Measurements from ENCODE around the gene KCTD18.

Gene KCTD18

DNA sequence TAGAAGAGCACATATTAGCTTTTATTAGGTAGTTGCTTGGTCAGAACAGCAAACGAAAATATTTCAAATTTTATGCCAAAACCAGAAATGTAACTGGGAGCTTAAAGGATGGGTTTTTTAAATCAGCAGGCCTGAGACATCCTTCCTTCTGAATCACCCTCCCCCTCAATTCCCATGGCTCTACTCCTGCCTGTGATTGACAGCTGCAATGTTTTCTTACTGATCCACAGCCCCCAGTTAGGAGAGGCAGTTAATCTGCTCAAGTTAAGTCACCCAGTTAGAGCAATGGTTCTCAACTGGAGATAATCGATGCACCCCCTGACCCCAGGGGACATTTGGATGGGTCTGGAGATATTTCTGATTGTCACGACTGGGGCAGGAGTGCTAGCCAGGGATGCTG, 24.9 kb downstream of the KCTD18 start:
- DNase-seq (ENCODE audit: low spot score), result no peak

GRCh38 chr2:200483729-200484198, 26.1 kb downstream of the KCTD18 start:
- DNase-seq (ENCODE audit: low spot score), result peak; percentile 9

GRCh38 chr2:200482194-200482593, 27.7 kb downstream of the KCTD18 start:
- DNase-seq (ENCODE audit: low spot score), result no peak

- DNase-seq (ENCODE audit: low spot score), result no peak
Measured at GRCh38 chr2:200479692-200480265, 30.1 kb downstream of the KCTD18 start.

- no peak for DNase-seq (ENCODE audit: low spot score)
Measured at GRCh38 chr2:200477667-200478131, 32.2 kb downstream of the KCTD18 start.

- no peak for DNase-seq (ENCODE audit: low spot score)
Measured at GRCh38 chr2:200476836-200477235, 33.0 kb downstream of the KCTD18 start.

DNA sequence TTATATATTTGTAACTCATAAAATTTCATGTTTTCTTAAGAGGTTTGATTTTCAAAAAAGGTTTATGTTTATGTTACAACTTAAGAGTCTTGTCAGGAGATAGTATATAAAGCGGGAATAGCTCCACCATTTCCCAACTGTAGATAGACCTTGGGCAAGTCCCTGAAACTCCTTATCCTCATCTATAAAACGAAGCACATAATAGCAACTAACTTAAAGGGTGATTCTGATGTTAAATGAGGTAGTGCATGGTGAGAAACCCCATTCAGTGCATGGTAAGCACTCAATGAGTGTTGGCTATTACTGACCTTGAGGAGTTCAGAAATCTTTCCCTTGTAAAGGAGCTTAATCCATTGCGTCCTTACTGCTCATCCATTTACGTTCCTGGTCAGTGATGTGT, 34.1 kb downstream of the KCTD18 start:
- DNase-seq (ENCODE audit: low spot score), result no peak

GRCh38 chr2:200472853-200473464, 36.9 kb downstream of the KCTD18 start:
- no peak for DNase-seq (ENCODE audit: low spot score)

GRCh38 chr2:200471928-200472645, 37.8 kb downstream of the KCTD18 start:
- no peak for DNase-seq (ENCODE audit: low spot score)

DNA sequence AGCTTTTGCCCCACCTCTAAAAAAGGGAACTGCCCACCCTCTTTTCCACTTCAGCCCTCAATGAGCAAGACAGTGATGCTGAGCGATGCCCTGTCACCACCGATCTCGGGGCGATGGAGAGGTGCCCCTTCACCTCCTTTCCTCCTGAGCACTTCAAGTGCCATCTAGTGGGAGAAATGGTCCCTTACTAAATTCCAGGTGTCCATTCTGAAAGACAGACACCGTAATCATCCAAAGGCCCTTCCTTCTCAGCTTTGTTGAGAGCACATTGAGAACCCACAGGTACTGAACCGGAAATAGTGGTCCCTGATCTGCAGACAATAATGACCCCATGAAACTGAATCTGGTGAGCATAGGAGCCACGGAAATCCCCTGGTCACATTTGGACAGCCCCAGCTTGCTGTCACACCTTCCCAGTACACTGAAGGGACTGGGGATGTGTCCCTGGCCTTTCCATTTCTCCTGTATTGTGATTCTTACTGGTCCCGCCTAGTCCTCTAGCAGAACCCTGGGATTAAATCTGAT, 38.5 kb downstream of the KCTD18 start:
- DNase-seq (ENCODE audit: low spot score), result no peak

DNA sequence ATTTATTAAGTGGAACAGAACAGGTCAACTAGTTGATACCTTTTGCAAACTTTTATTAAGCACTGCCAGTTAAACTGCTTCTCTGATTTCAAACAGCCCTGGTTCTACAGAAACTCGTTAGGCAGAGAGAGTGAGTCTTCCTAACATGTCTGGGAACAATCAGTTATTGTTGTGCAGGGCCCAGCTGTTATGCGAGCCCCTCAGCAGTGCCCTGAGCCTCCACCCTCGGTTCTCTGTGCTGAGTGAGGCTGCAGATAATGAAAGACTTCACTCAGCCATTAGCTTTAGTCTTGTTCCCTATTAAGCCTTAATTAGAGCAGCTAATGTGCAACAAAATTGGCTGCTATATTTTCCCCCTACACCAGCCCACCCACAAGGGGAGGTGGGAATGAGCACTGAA, 39.6 kb downstream of the KCTD18 start:
- DNase-seq (ENCODE audit: low spot score), result no peak

DNA sequence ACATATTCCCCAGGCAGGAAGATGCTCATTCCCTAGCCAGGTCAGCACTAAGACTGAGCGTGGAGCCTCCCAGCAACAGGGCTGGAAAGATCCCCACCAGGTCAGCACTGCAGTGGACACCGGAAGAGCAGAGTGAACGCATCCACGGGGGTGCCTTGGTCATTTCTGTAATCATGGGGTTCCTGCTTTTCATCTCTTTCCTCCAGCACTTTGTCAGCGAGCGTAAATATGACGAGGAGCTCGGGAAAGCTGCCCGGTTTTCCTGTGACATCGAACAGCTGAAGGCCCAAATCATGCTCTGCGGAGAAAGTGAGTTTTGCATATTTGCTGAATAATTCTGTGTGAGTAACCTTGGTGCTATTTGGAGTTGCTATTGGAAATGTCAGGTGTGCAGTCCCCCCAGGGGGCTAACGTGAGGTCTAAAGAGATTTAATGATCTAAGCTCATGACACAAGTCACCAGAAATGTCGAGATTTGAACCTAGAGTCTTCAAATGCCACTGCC, 40.1 kb downstream of the KCTD18 start:
- no peak for DNase-seq (ENCODE audit: low spot score)

- DNase-seq (ENCODE audit: low spot score), result no peak
Measured at GRCh38 chr2:200467806-200468681, 41.8 kb downstream of the KCTD18 start.

DNA sequence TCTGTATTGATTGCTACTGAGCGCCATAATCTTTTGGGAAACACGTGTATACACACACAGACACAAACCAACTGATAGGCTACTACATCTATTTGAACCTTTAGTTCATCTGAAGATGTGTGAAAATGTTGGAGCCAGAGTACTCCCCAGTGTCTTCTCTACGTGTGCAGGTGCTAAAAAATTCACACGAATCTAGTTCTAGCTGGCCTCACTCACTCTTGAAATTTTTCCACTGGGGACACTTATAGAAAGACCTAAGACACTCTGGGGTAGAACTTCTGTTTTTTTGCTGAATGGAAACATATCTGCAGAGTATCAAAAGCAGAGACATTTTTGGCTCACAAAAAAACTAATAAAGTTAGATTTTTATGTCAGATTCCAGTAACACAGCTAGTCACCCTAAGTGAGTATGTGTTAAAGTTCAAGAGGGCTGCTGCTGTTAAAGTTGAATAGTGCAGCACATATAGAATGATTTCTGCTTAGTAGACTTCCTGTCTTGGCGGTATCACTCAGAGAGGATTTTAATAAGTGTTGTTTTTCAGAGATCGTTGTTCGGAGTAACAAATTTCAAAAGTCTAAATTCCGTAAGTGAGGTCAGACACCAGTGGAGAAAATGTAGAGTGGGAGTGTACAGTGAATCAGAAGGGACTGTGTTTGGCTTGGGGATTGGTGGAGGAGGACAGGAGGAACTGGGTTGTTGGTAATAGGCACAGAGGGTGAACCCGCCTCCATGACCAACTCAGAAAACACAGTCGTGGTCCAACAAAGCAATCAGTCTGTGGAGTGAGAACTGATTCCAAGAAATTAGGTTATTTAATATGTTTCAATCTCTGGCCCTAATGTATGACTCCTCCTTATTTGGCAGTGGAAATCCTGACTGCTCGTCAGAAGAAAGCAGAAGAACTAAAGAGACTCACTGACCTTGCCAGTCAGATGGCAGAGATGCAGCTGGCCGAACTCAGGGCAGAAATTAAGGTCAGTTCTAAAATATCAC, 43.1 kb downstream of the KCTD18 start:
- no peak for DNase-seq (ENCODE audit: low spot score)

- DNase-seq (ENCODE audit: low spot score), result no peak
Measured at GRCh38 chr2:200463452-200463851, 46.4 kb downstream of the KCTD18 start.

DNA sequence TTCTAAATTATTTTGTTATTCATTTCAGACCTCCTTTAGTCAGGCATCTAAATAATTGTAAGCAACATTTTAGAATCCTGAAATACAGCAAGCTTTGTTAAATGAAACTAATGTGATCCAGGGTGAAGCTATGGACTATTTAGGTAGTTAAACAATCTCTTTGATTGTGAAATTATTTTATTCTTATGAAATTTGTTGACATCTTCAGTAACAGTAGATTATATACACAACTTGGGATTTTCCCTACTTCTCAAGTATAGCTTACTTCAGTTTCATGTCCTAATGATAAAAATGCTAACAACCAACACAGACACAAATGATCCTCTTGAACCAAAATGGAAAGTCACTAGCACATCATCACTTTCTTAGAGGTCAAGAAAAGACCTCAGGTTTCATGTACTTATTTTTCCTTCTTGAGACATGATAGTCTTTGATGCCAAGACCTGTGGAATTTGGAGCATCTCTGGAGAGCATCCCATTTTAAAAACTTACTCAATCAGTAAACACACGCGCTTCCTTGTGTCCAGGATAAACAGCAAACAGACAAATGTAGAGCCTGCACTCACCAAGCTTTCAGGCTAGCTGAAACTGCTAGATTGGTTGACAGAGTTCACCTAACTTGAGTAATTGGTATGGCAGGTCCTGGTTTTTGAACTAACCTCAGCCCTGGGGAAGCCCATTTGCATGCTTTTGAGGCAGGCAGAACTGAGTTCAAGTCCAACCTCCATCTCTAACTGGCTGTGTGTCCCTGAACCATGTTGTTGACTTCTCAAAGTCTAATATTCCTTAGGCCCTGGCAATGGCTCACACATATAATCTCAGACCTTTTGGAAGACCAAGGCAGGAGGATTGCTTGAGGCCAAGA, 47.8 kb downstream of the KCTD18 start:
- no peak for DNase-seq (ENCODE audit: low spot score)

DNA sequence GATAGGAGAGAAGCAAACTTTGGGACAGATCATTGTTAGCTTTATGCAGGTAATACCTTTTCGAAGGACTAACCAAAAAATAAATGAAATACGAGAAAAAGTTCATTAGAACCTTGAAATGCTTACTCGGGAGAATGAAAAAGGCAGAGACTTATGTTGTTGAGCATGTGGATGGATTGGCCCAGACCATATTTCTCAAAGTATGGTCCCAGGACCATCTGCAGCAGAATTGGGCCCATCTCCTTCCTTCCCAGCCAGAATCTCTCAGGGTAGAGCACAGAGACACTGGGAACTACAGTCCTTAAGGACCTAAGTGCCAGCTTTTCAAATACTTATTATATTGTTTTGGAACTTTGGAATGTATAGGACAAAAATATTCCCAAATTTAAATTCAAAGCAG, 50.8 kb downstream of the KCTD18 start:
- DNase-seq (ENCODE audit: low spot score), result no peak

- no peak for DNase-seq (ENCODE audit: low spot score)
Measured at GRCh38 chr2:200456567-200456966, 53.3 kb downstream of the KCTD18 start.

GRCh38 chr2:200455958-200456421, 53.9 kb downstream of the KCTD18 start:
- no peak for DNase-seq (ENCODE audit: low spot score)
